H1 (cell line): Measurements from ENCODE around the gene ARHGAP1. TPM values are rescaled to one million over a fixed set of nuclear protein-coding genes. Genes with fewer than 3 reads are reported as not detected.

Experiments used
- BRCA1 ChIP-seq: IDR thresholded peaks from 2 replicates; pipeline ENCODE4 v1.6.1; 2012; ENCODE audit warnings: low read depth, low read length, improper control_type of control experiment
- FOSL1 ChIP-seq: IDR thresholded peaks from 2 replicates; pipeline ENCODE4 v1.6.1; 2011; ENCODE audit warnings: mild to moderate bottlenecking, low read depth, low read length, moderate library complexity; ENCODE audit not compliant: insufficient read depth
- GTF2F1 ChIP-seq: IDR thresholded peaks from 2 replicates; pipeline ENCODE4 v1.6.1; 2012; ENCODE audit warnings: low read depth, low read length, improper control_type of control experiment, borderline replicate concordance
- POLR2AphosphoS5 ChIP-seq: IDR thresholded peaks from 2 replicates; pipeline ENCODE4 v1.6.1; 2011; ENCODE audit warnings: low read depth, low read length
- SIX5 ChIP-seq: IDR thresholded peaks from 2 replicates; pipeline ENCODE4 v1.6.1; 2011; ENCODE audit warnings: mild to moderate bottlenecking, low read depth, low read length
- SP4 ChIP-seq: IDR thresholded peaks from 2 replicates; pipeline ENCODE4 v1.6.1; 2012; ENCODE audit warnings: low read length, inconsistent platforms
- polyA plus RNA-seq, 7 experiments: library from polyadenylated mRNA; depleted of rRNA in 3 of 7; stranded (reverse) in 5 of 7; unstranded in 2 of 7; fragments of >200 nt in 5 of 7; fragments of 200-250 nt in 2 of 7; gene quantifications; 1 replicate in 5 of 7; 2 replicates in 1 of 7; 4 replicates in 1 of 7; pipeline versions ENCODE4 v1.2.1 to v1.2.3, GENCODE V29; 2011 to 2013; ENCODE audit warnings: missing spikeins in 2 of 7, mixed read lengths in 2 of 7
- total RNA-seq: library from RNA; stranded (reverse); fragmentation: NEBNext Ultra II Directional; extraction: Animal tissue kit (Norgen Biotek cat#: 25700); gene quantifications from 2 replicates; pipeline ENCODE4 v1.2.1, GENCODE V29; 2021
- TF ChIP-seq, protein P1 (sequence below): fragments of 300-600 bp; sonication (generic); IDR thresholded peaks from 2 replicates; pipeline ENCODE4 v1.7.1; 2012; ENCODE audit warnings: low read length, moderate library complexity, mild to moderate bottlenecking, inconsistent platforms; ENCODE audit not compliant: insufficient replicate concordance

Gene ARHGAP1
- total and polyA plus RNA-seq, 2 of the 8 experiments (the other 6 are each of a cell fraction or from before 2014, with no cell fraction given): 28.6 to 58.8 TPM

DNA sequence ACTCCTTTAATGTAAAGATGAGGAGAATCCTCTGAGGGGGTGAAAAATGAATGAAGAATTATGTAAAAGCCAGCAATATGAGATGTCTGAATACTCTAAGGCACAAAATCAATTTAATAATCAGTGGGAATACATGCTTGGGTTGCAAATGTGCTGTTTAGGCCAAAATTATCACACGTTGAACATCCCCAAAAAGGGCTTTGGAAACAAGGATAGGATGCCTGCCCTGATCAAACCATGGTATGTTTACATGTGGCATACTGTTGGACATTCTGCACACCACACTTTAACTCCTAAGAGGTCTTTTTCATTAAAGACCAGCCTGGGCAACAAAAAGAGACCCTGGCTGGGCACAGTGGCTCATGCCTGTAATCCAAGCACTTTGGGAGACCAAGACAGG, 44.9 kb upstream of the ARHGAP1 start (continued):
- no peak for TF ChIP-seq SP4
- TF ChIP-seq SIX5: no peak
- TF ChIP-seq FOSL1: no peak
- TF ChIP-seq, protein P1, sequence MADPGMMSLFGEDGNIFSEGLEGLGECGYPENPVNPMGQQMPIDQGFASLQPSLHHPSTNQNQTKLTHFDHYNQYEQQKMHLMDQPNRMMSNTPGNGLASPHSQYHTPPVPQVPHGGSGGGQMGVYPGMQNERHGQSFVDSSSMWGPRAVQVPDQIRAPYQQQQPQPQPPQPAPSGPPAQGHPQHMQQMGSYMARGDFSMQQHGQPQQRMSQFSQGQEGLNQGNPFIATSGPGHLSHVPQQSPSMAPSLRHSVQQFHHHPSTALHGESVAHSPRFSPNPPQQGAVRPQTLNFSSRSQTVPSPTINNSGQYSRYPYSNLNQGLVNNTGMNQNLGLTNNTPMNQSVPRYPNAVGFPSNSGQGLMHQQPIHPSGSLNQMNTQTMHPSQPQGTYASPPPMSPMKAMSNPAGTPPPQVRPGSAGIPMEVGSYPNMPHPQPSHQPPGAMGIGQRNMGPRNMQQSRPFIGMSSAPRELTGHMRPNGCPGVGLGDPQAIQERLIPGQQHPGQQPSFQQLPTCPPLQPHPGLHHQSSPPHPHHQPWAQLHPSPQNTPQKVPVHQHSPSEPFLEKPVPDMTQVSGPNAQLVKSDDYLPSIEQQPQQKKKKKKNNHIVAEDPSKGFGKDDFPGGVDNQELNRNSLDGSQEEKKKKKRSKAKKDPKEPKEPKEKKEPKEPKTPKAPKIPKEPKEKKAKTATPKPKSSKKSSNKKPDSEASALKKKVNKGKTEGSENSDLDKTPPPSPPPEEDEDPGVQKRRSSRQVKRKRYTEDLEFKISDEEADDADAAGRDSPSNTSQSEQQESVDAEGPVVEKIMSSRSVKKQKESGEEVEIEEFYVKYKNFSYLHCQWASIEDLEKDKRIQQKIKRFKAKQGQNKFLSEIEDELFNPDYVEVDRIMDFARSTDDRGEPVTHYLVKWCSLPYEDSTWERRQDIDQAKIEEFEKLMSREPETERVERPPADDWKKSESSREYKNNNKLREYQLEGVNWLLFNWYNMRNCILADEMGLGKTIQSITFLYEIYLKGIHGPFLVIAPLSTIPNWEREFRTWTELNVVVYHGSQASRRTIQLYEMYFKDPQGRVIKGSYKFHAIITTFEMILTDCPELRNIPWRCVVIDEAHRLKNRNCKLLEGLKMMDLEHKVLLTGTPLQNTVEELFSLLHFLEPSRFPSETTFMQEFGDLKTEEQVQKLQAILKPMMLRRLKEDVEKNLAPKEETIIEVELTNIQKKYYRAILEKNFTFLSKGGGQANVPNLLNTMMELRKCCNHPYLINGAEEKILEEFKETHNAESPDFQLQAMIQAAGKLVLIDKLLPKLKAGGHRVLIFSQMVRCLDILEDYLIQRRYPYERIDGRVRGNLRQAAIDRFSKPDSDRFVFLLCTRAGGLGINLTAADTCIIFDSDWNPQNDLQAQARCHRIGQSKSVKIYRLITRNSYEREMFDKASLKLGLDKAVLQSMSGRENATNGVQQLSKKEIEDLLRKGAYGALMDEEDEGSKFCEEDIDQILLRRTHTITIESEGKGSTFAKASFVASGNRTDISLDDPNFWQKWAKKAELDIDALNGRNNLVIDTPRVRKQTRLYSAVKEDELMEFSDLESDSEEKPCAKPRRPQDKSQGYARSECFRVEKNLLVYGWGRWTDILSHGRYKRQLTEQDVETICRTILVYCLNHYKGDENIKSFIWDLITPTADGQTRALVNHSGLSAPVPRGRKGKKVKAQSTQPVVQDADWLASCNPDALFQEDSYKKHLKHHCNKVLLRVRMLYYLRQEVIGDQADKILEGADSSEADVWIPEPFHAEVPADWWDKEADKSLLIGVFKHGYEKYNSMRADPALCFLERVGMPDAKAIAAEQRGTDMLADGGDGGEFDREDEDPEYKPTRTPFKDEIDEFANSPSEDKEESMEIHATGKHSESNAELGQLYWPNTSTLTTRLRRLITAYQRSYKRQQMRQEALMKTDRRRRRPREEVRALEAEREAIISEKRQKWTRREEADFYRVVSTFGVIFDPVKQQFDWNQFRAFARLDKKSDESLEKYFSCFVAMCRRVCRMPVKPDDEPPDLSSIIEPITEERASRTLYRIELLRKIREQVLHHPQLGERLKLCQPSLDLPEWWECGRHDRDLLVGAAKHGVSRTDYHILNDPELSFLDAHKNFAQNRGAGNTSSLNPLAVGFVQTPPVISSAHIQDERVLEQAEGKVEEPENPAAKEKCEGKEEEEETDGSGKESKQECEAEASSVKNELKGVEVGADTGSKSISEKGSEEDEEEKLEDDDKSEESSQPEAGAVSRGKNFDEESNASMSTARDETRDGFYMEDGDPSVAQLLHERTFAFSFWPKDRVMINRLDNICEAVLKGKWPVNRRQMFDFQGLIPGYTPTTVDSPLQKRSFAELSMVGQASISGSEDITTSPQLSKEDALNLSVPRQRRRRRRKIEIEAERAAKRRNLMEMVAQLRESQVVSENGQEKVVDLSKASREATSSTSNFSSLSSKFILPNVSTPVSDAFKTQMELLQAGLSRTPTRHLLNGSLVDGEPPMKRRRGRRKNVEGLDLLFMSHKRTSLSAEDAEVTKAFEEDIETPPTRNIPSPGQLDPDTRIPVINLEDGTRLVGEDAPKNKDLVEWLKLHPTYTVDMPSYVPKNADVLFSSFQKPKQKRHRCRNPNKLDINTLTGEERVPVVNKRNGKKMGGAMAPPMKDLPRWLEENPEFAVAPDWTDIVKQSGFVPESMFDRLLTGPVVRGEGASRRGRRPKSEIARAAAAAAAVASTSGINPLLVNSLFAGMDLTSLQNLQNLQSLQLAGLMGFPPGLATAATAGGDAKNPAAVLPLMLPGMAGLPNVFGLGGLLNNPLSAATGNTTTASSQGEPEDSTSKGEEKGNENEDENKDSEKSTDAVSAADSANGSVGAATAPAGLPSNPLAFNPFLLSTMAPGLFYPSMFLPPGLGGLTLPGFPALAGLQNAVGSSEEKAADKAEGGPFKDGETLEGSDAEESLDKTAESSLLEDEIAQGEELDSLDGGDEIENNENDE: no peak
- TF ChIP-seq GTF2F1: no peak
- TF ChIP-seq BRCA1: no peak
- no peak for TF ChIP-seq POLR2AphosphoS5
